SK-N-SH (cell line): ENCODE data around the gene EXOC4. TPM values are rescaled to one million over a fixed set of nuclear protein-coding genes. Genes with fewer than 3 reads are reported as not detected.
"Not testable (repeated sequence)": the region's sequence is repeated elsewhere in the genome, so short reads cannot be mapped to it uniquely, and the experiment has no call there.

Experiments used
- CTCF ChIA-PET: fragments of 300-600, 350-600 bp; formaldehyde crosslinking; extraction: SDS; loops from one replicate; lab custom pipeline; 2021; lab: Yijun Ruan, JAX
- POLR2A ChIA-PET: fragments of 350-600 bp; sonication (Branson Sonifier 250); formaldehyde crosslinking; extraction: SDS; loops from one replicate; lab custom pipeline; 2020; ENCODE audit warnings: antibody characterized with exemption, inconsistent platforms; lab: Yijun Ruan, JAX
- DNase-seq: peaks from one replicate; pipeline ENCODE4 v3.0.0; 2012
- H2AFZ ChIP-seq: fragments of 200-600 bp; sonication (generic); 2 replicates; pipeline ENCODE4 v1.8.1; 2016; ENCODE audit warnings: antibody characterized with exemption, mild to moderate bottlenecking, low read depth
- H3F3A ChIP-seq: fragments of 200-600 bp; sonication (generic); replicated peaks from 2 replicates; pipeline ENCODE3; 2016; ENCODE audit warnings: antibody characterized with exemption, mild to moderate bottlenecking; ENCODE audit not compliant: insufficient read depth
- H3K27ac ChIP-seq, 2 experiments: fragments of 200-500 bp in 1 of 2; fragments of 200-600 bp in 1 of 2; sonication (Bioruptor generic) in 1 of 2; sonication (generic), shearing (Covaris generic) in 1 of 2; 2 replicates each; pipeline versions ENCODE4 v1.5.1 to v1.6.1; 2014 to 2016; ENCODE audit warnings: low read depth in 2 of 2, inconsistent platforms in 1 of 2, low read length in 1 of 2, mild to moderate bottlenecking in 1 of 2, mixed read lengths in 1 of 2
- H3K27me3 ChIP-seq: fragments of 200-600 bp; sonication (generic), shearing (Covaris generic); 2 replicates; pipeline ENCODE4 v1.6.1; 2016; ENCODE audit warnings: mixed run types; ENCODE audit not compliant: insufficient read depth
- H3K36me3 ChIP-seq, 2 experiments: fragments of 200-500 bp in 1 of 2; fragments of 200-600 bp in 1 of 2; sonication (Bioruptor generic) in 1 of 2; sonication (generic) in 1 of 2; replicated peaks in 1 of 2; 2 replicates each; pipeline versions ENCODE3 to v1.5.1; 2014 to 2016; ENCODE audit warnings: low read length in 1 of 2, mild to moderate bottlenecking in 1 of 2; ENCODE audit not compliant: insufficient read depth in 2 of 2, control insufficient read depth in 1 of 2
- H3K4me1 ChIP-seq, 2 experiments: fragments of 200-500 bp in 1 of 2; fragments of 200-600 bp in 1 of 2; sonication (Bioruptor generic) in 1 of 2; sonication (generic), shearing (Covaris generic) in 1 of 2; 2 replicates each; pipeline versions ENCODE4 v1.5.1 to v1.6.1; 2014 to 2016; ENCODE audit warnings: low read depth in 1 of 2, low read length in 1 of 2, mixed run types in 1 of 2; ENCODE audit not compliant: insufficient read depth in 2 of 2, control insufficient read depth in 1 of 2
- H3K4me2 ChIP-seq: fragments of 200-600 bp; sonication (generic), shearing (Covaris generic); 2 replicates; pipeline ENCODE4 v1.6.1; 2017; ENCODE audit warnings: mixed run types
- H3K4me3 ChIP-seq, 2 experiments: fragments of 200-500 bp in 1 of 2; fragments of 200-600 bp in 1 of 2; sonication (Bioruptor generic) in 1 of 2; sonication (generic), shearing (Covaris generic) in 1 of 2; 2 replicates each; pipeline versions ENCODE4 v1.5.1 to v1.8.1; 2014 to 2016; ENCODE audit warnings: low read depth in 2 of 2, inconsistent platforms in 1 of 2, low read length in 1 of 2, mild to moderate bottlenecking in 1 of 2, mixed read lengths in 1 of 2, moderate library complexity in 1 of 2
- H3K79me2 ChIP-seq: fragments of 200-600 bp; sonication (generic); 2 replicates; pipeline ENCODE4 v1.8.1; 2017; ENCODE audit warnings: mild to moderate bottlenecking; ENCODE audit not compliant: insufficient read depth
- H3K9ac ChIP-seq: fragments of 200-600 bp; sonication (generic); 2 replicates; pipeline ENCODE4 v1.6.1; 2017; ENCODE audit warnings: mixed run types
- H3K9me2 ChIP-seq: fragments of 200-600 bp; sonication (generic); 2 replicates; pipeline ENCODE4 v1.6.1; 2017; ENCODE audit warnings: mixed run types
- H3K9me3 ChIP-seq: fragments of 200-600 bp; sonication (generic); 2 replicates; pipeline ENCODE4 v1.6.1; 2017; ENCODE audit warnings: mixed run types, mild to moderate bottlenecking, moderate library complexity
- H4K20me1 ChIP-seq: fragments of 200-600 bp; sonication (generic); 2 replicates; pipeline ENCODE4 v1.6.1; 2017; ENCODE audit warnings: mild to moderate bottlenecking, mixed run types; ENCODE audit not compliant: insufficient read depth
- RCOR1 ChIP-seq: fragments of 150-350 bp; IDR thresholded peaks from 2 replicates; pipeline ENCODE4 v1.6.1; 2017; ENCODE audit warnings: antibody characterized with exemption, low read length
- REST ChIP-seq: IDR thresholded peaks from 2 replicates; pipeline ENCODE4 v1.6.1; 2012; ENCODE audit warnings: mild to moderate bottlenecking, low read depth, low read length, moderate library complexity
- SMC3 ChIP-seq: IDR thresholded peaks from 2 replicates; pipeline ENCODE4 v1.6.1; 2012; ENCODE audit warnings: low read depth, low read length, improper control_type of control experiment
- TAF1 ChIP-seq: IDR thresholded peaks from 2 replicates; pipeline ENCODE4 v1.6.1; 2012; ENCODE audit warnings: low read depth, mild to moderate bottlenecking, low read length, moderate library complexity, borderline replicate concordance
- TCF12 ChIP-seq: IDR thresholded peaks from 2 replicates; pipeline ENCODE4 v1.4.0; 2012
- ZBTB33 ChIP-seq: IDR thresholded peaks from 2 replicates; pipeline ENCODE4 v1.4.0; 2012; ENCODE audit warnings: low read depth, borderline replicate concordance
- WGBS: methylation state at CpG from one replicate; pipeline ENCODE4 v1.1.6; 2017; ENCODE audit warnings: low lambda C conversion rate; 5-methylcytosine and 5-hydroxymethylcytosine counted together
- polyA plus RNA-seq, 3 experiments: library from polyadenylated mRNA; depleted of rRNA; stranded (reverse); fragments of >200 nt; gene quantifications; 2 replicates each; pipeline ENCODE4 v1.2.3, GENCODE V29; 2012

Gene EXOC4
- polyA plus RNA-seq, 1 of the 3 experiments (the other 2 are of a cell fraction), result 37.3 TPM

DNA sequence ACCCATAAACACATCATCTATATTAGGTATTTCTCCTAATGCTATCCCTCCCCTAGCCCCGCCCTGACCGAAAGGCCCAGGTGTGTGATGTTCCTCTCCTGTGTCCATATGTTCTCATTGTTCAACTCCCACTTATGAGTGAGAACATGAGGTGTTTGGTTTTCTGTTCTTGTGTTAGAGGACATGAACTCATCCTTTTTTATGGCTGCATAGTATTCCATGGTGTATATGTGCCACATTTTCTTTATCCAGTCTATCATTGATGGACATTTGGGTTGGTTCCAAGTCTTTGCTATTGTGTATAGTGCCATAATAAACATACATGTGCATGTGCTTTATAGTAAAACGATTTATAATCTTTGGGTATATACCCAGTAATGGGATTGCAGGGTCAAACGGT is 68.5 kb downstream of the EXOC4 start:
- H3K9me3 ChIP-seq, H3F3A ChIP-seq, H2AFZ ChIP-seq, H3K27me3 ChIP-seq, CTCF ChIA-PET, DNase-seq, H3K4me1 ChIP-seq, H3K4me2 ChIP-seq, H3K4me3 ChIP-seq, H3K79me2 ChIP-seq, H3K27ac ChIP-seq, H4K20me1 ChIP-seq, H3K9me2 ChIP-seq, POLR2A ChIA-PET, H3K9ac ChIP-seq: not testable (repeated sequence)
- H3K36me3 ChIP-seq, result peaks cover 18 to 32% of the 10 kb centered on the region in 2 experiments
- WGBS, result 96% methylated on average over 4 of the region's 4 CpGs

- H3K4me1 ChIP-seq, H3K27me3 ChIP-seq, H3K9me3 ChIP-seq, H3K27ac ChIP-seq, H3K9me2 ChIP-seq, H3K4me3 ChIP-seq, H3K79me2 ChIP-seq, H4K20me1 ChIP-seq, H2AFZ ChIP-seq, DNase-seq, POLR2A ChIA-PET, H3F3A ChIP-seq, H3K9ac ChIP-seq, H3K4me2 ChIP-seq: not testable (repeated sequence)
- CTCF ChIA-PET, result interaction anchor here (2.2 kb wide), 1 partner anchor 13 kb away, joined by 7 read pairs; no protein-coding TSS in a partner anchor
- 83% methylated on average over 8 of the region's 8 CpGs for WGBS
- H3K36me3 ChIP-seq, result peaks cover 0 to 29% of the 10 kb centered on the region in 2 experiments
Observed at GRCh38 chr7:133326745-133327144, 73.9 kb downstream of the EXOC4 start.

DNA sequence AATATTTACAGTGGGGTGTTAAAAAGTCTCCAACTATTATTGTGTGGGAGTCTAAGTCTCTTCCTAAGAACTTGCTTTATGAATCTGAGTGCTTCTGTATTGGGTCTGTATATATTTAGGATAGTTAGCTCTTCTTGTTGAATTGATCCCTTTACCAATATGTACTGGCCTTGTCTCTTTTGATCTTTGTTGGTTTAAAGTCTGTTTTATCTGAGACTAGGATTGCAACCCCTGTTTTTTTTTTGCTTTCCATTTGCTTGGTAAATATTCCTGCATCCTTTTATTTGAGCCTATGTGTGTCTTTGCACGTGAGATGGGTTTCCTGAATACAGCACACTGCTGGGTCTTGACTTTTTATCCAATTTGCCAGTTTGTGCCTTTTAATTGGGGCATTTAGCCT is 75.1 kb downstream of the EXOC4 start:
- H3F3A ChIP-seq, H3K27ac ChIP-seq, H3K9me3 ChIP-seq, H3K4me1 ChIP-seq, H3K4me2 ChIP-seq, H2AFZ ChIP-seq, H3K79me2 ChIP-seq, H3K9me2 ChIP-seq, POLR2A ChIA-PET, H3K9ac ChIP-seq, H3K27me3 ChIP-seq, H3K4me3 ChIP-seq, H4K20me1 ChIP-seq, DNase-seq: not testable (repeated sequence)
- CTCF ChIA-PET, result interaction anchor here (0.6 kb wide), 1 partner anchor 614 kb away, joined by 3 read pairs; no protein-coding TSS in a partner anchor
- 88% methylated on average over 1 of the region's 1 CpG for WGBS
- peaks cover 0 to 25% of the 10 kb centered on the region in 2 experiments for H3K36me3 ChIP-seq

DNA sequence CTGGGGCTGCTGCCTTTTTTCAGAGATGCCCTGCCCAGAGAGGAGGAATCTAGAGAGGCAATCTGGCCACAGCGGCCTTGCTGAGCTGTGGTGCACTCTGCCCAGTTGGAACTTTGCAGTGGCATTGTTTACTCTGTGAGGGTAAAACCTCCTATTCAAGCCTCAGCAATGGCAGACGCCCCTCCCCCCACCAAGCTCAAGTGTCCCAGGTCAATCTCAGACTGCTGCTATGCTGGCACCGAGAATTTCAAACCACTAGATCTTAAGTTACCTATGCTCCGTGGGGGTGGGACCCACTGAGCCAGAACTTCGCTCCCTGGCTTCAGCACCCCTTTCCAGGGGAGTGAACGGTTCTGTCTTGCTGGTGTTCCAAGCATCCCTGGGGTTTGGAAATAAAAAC is 77.2 kb downstream of the EXOC4 start:
- no peaks in the 10 kb centered on the region for H3K9me3 ChIP-seq
- no peak for DNase-seq
- POLR2A ChIA-PET, result no interaction called here
- TF ChIP-seq RCOR1 (no peak), SMC3 (no peak), REST (no peak), TAF1 (no peak), ZBTB33 (no peak), TCF12 (no peak)
- H3K4me2 ChIP-seq, result no peak overlapping the region
- H4K20me1 ChIP-seq, result no peaks in the 10 kb centered on the region
- peaks cover 9% of the 10 kb centered on the region for H3F3A ChIP-seq
- peaks cover 4% of the 10 kb centered on the region; the same call in 1 of the 2 replicates for H3K79me2 ChIP-seq
- no peak overlapping the region for H2AFZ ChIP-seq
- WGBS, result 78% methylated on average over 6 of the region's 6 CpGs
- no peak overlapping the region for H3K27ac ChIP-seq
- H3K4me3 ChIP-seq, result no peak overlapping the region
- H3K36me3 ChIP-seq, result peaks cover 0 to 26% of the 10 kb centered on the region in 2 experiments
- no peaks in the 10 kb centered on the region for H3K9me2 ChIP-seq
- CTCF ChIA-PET, result no interaction called here
- no peaks in the 10 kb centered on the region for H3K27me3 ChIP-seq
- H3K4me1 ChIP-seq, result no peaks in the 10 kb centered on the region
- H3K9ac ChIP-seq, result no peak overlapping the region
